HG03439 (cell line): ENCODE measurements around the gene ASTN2.
A peak's percentile ranks its signal among the peaks of the same experiment; 100 is the strongest.

Experiments used
- ATAC-seq: cut with Tn5 transposase; IDR thresholded peaks from one replicate; pipeline ENCODE4 v1.9.1; 2021; ENCODE audit warnings: mild to moderate bottlenecking, moderate library complexity; ENCODE audit not compliant: unreplicated experiment

The ASTN2 gene

DNA sequence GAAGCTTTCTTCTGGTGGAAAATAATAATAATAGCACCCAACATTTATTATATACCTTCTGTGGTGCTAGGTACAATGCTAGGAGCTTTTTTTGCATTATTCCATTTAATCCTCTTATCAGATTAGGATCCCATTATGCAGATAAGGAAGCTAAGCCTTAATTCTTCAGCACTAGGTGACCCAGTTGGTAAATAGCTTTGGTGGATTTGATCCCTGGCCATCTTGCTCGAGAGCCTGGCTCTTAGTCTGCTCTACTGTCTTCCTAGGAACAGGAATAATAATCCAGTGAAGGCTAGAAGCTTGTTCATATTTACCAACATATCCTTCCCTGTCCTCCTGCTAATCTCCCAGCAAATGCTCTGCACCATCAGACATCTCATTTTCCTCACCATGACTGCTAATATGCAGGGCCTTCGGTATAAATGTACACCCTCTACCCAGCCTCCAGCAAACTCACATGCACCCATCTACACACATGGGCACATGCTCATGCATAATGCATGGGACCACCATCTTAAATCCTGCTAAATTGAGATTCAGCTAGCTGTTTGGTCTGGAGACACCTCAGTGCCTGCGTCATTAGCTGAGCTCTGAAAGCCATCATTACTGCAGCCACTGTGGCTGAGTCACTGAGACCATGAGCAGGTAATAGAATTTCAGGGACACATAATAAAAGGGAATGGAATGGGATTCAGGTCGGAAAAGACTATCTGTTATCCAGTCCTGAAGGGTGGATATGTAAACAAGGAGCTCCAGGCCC is 640.3 kb downstream of the ASTN2 start:
- ATAC-seq: no peak

DNA sequence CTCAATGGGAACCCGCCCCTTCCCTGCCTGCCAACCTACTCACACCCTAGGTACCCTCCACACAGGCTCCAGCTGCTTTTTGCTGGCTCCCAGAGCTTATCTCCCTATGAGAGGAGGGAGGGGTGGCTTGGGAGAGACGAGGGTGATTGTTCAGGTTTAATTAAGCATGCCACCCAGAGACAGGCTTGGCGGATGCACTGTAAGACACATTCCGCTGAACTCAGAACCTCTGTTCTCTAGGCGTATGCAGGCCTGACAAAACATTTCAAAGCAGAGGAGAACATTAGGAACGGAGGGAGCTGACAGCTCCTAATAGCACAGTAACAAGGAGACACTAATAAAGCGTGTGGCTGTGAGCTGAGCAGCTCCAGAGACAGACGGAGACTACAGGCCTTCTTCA is 647.6 kb downstream of the ASTN2 start:
- no peak for ATAC-seq

DNA sequence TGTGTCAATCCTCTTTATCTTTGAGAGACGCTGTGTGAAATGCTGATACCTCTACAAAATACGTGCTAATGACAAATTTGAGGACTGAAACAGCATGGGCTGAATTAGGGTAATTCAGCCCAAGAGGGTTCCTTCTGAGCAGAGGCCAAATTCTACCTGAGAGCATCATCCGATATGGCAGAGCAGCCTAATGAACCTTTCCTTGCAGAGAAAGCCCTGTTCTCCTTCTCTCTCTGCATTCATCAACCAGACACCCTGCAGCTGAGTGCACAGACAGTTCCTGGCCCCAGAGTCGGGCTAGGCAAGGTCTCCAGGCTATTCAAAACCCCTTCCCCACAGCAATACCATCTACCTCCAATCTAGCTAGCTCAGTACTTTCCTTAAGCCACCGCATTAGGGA is 649.8 kb downstream of the ASTN2 start:
- ATAC-seq: no peak

DNA sequence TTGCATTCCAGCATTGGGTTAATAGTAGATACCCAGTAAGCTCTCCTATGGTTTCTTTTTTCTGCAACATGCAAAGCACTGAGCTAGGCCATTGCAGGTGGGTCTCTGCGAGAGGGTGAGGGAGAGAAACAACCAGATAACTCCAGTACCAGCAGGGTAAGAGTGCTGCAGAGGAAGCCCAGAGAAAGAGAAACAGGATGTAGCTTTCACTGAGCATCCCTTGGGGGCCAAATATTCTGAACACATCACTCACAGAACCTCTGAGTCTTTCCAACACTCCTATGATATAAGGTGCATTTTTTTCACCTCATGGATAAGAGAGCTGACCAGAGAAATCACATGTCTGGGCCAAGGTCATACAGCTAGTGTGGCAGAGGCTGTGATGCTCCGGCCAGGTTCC is 651.1 kb downstream of the ASTN2 start:
- ATAC-seq: no peak

DNA sequence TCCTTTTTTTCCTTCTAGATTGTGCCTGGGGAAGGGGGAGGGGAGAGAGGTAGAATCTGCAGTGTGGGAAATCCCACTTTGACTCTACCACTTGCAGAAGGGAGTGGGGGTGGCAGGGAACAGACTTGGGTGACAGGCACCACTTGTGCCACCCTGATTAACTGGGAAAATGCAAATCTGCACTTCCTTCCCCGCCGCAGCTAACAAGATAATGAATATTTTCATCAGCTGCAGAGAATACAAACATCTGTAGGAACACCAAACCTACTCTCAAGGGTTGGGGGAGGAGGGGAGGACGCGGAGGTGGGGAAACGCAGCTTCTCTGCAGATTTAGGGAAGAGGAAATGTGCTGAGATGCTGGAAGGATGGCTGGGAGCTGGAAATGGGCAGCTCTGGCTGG is 654.2 kb downstream of the ASTN2 start:
- no peak for ATAC-seq

DNA sequence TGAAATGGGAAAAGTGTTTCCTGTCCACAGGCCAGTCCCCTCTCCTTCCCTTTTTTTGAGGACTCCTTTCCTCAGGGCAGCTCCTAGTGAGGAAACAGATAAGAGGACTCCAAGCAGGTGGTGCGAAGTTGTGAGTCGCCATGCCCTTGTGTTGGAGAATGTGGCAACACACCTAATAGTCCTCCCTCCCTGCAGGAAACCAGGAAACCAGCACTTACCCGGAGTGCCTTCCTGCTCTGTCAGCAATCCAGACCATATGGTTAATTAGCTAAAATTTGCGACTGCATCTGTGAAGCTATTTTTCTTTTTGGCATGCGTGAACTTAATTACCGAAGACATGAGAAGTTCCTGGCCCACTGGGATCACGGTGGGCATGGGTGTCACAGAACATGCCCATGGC is 657.8 kb downstream of the ASTN2 start:
- no peak for ATAC-seq

DNA sequence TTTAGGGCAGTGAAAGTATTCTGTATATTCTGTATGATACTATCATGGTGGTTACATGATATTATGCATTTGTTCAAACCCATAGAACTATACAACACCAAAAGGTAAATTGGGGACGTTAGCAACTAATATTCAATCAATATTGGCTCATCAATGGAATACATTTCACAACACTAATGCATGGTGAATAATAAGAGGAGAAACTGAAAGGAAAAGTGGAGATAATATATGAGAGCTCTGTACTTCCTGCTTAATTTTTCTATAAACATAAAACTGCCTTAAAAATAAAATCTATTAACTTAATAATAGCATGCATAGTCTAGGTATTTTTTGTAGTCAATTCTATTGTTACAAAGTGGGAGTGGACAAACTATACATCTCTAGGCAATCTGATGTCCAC is 661.5 kb downstream of the ASTN2 start:
- no peak for ATAC-seq

DNA sequence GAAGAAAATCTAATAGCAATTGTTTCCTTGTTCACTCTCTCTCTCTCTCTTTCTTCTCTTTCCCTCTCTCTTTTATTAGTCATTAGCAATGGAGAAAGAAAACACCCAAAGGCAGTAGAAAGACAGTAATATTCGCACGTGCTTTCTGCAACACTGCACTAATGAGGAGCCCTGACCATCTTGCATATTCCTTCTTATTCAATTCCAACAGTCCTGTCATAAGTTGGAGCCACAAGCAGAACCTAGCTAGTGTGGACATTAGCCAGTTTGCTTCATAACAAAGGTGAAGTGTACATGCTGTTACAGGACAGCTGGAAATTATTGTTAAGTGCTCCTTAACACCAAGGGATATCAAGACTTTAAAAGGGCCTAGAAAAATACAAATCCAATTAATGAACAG is 664.3 kb downstream of the ASTN2 start:
- no peak for ATAC-seq

DNA sequence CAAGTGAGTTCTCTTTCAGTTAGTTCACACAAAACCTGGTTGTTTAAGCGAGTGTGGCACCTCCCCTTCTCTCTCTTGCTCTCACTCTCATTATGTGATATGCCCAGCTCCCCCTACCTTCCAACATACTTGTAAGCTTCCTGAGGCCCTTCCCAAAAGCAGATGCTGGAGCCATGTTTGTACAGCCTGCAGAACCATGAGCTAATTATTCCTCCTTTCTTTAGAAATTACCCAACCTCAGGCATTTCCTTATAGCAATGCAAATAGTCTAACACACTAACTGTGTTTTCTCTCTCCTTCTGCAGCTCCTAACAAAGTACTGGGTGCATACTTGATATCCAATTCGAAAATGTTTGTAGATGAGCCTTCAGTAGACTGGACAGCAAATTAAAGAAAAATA is 665.1 kb downstream of the ASTN2 start:
- ATAC-seq: no peak

DNA sequence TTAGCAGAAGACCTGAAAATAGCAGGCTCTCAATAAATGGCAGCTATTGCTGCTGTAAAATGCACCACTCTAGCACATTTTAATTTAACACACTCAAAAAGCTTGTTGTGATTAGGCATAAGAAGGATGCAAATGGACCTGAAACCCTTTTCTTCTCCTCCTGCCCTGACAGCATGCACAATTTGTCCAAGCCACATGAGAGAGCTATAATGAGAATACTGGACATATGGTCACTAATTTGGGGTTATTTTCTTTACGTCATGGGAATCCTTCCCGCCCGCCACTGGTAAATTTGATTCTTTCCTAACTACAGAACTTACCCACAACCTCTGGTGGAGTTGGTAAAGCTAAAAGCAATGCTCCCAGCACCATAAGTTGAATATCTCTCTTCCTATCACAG is 665.7 kb downstream of the ASTN2 start:
- no peak for ATAC-seq

DNA sequence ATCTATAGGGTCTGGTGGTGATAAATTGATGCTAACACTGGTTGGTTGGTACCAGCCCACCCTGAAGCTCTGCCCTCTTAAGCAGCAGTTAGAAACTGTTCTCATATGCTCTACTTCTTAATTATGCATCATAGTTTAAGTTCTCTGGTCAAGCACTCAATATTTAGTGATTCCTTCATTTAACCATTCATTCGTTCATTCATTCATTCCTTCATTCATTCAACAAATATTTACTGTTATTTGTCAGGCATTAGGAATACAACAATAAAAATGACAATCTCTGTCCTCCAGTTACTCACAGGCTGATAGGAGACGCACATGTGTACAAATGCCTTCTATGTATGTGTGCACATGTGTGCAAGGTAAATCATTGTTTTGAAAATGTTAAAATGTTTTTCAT is 673.1 kb downstream of the ASTN2 start:
- ATAC-seq: no peak

DNA sequence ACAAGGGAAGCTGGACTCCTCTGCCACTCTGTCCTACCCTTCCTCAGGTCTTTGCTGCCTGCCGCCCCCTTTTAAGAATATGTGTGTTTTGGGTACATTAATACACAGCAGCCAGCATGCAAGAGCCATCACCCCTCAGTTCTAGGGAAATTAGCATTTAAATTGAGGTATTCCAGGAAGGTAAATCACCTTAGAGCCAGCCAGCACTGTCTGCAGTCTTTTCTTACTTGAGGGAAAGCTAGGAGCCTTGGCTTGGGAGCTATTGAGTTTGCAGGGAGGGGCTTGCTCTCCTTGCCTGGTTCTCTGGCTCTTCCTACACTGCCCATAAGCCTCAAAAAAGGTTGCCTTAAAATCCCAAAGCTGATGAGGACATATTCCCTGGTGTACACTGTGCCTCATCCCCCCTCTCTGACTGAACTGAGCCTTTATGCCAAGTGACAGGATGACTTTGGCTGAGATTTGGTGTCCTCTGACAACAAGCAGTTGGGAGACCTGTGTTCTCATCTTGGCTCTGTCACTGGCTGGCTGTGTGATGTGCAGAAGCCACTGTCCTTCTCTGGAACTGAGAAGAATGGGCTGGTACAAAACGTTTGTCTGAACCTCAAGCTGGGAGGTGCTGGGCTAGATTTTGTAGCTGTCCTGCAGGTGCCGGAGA is 673.6 kb downstream of the ASTN2 start:
- no peak for ATAC-seq

DNA sequence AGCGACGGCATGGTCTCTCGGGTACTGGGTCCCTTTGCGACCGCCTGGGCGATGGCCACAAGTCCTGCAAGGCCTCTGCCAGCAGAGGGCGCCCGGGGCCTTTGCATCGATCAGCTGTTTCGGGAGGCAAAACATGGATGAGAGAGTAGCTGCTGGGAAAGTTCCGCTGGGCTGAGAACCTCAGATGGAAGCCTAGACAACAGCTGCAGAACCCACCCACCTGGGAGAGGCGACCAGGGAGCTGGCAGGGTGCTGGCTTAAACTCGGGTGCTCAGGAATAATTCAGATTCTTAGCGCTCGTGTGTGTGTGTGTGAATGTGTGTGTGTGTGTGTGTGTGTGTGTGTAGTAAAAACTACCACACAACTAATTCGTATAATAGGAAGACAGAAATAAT is 677.7 kb downstream of the ASTN2 start:
- ATAC-seq: peak; percentile 67

DNA sequence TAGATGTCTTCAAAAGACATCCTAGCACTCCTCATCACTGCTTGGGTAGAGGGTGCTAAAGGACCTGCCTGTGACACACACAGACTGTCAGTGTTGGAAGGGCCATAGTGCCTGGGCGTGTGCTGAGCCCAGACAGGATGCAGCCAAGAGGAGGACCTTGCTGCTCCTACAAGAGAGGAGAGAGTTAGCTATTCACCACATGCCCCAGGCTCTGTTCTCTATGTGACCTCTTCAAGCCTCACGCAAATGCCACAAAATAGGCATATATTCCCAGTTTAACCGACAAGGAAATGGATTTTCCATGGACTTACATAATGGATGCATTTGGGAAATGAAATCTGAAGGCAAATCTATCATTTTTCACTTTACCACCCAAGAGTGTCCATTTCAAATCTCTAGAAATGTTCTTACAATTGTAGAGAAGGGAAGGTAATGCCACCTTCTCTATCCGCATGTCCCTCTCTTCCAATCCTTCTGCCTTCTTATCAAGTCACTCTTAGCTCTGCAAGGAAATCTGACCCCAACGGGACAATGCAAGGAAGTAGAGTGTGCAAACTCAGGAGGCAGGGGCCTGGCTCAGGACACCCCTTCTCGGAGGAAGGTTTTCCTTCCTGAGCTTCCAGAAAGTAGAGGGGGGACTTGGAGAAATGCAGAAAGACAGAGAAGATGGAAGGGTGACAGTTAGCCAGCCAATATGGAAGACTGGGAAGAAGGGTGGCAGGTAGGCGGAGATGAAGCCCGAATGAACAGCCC is 678.3 kb downstream of the ASTN2 start:
- no peak for ATAC-seq

DNA sequence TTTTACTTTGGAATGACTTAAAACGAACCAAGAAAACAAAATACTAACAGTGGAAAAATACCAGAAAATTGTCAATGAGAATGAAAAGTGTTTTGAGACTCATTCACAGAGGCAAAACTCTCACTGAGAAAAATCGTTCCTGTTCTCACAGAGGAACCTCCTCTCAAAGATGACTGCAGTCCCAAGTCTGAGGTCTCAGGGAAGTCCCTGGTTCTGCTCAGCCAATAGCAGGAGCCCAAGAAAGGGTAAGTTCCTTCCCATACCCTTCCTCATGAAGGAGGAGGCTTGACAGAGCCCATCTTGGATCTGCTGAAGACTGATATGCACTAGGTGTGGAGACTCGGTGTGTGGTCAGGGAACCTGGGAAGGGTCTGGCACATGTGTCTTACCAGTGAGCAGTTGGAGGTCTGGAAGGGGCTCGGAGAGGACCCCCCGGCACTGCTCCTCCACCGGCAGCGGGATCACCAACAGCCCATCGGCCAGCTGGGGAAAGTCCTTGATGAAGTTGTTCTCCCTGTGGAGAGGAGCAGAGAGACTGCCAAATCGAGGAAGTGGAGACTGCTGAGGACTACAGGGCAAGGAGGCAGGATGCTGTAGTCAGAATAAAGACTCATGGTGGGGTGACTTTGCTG is 681.7 kb downstream of the ASTN2 start:
- ATAC-seq: no peak

DNA sequence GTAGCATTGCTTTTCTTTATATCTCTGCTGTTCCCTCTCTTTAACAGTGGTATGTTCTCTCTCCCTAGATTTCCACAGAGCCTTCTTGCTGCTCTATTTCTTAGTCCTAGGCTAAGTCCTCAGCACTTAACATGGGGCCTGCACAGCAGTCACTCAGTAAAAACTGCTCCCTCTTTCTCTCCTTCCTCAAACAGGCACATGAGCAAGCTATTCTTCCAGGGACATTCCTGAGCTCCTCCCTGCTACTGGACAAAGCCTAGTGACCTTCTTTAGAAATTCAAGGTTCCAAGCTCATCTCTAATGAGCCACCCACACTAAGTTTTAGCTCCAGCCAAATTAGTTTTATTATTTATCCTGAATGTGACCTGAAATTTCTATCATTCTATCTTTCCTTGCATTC is 688.3 kb downstream of the ASTN2 start:
- no peak for ATAC-seq

DNA sequence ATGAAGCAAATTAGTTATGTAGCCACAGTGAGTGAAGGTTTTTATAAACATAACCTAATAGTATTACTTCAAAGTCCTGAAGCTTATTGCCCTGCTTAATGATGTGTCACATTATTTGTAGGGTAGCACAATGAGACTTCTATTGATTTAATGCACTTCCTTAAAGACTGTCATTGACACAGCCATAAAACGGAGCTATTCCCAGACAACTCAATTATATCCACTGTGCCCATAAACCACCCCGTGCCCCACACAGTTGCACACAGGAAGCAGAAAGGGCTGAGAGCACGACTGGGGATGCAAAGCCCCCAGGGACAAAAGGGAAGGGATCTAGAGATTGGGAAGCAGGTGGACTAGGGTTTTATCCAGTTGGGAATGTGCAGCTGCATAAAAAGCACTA is 690.7 kb downstream of the ASTN2 start:
- no peak for ATAC-seq

DNA sequence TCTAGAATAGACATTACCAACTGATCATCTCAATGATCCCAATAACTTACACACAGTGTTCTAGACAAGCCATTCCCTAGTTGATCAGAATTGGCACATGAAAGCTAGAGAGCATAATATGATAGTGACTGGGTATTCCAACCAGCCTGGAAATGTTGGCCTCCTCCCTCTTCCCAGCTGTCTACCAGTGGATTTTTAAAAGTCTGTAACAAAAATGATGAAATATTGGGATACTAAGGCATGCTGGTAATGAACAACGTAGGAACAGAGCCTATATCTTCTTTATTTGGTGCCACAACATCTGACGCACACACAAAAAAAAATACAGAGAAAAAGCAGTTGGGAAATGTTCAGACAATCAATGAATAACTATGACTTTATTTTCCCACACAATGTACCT is 692.9 kb downstream of the ASTN2 start:
- no peak for ATAC-seq

DNA sequence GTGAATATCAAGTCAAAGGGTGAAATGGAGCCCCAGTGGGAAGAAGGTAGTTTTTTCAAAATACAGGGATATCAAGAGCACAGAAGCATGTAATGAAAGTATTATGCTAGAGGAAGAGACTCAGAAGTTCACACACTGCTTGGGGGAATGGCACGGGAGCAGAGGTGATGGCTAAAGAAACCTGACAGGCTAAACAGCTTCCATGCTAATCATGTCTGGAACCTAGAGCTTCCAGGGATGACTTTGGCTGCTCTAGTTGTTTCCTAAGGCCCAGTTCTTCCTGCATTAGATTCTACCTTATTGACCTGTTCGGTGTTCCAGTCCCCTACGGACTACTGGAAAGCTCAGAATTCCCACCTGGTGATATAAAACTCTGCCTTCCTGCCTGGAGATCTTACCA is 693.4 kb downstream of the ASTN2 start:
- no peak for ATAC-seq

DNA sequence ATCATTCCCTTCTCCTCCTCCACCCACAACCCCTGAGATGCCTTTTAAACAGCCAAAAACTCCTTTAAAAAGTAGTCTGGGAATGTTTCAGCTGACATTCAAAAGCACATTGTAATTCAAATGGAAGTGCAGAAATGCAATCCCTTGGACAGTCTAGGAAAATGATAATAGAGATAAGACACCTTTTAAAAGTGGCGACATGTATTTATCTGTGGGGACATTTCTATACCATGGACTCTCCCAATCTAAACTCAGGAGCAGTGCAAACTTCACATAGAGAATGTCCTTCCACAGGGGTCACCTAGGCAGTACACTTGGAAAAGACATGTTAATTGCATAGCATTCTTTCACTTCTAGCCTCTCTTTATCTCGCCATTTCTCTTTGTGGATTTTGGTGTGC is 694.7 kb downstream of the ASTN2 start:
- ATAC-seq: no peak

DNA sequence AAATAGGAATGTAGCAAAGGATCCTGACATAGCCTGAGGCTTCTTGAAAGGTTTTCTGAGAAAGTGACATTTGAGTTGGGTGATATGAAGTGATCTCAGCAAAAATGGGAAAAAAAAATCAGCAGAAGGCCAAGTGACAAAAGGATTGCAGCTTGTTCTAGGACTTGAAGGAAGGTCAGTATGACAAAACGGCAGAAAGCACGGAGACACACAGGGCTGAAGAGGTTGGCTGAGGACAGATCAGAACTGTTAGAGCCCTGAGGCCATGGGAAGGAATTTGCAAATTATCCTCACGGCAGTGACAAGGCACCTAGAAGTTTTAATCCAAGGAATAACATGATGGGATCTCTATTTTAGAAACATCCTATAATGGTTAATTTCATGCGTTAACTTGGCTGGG is 696.7 kb downstream of the ASTN2 start:
- ATAC-seq: no peak

DNA sequence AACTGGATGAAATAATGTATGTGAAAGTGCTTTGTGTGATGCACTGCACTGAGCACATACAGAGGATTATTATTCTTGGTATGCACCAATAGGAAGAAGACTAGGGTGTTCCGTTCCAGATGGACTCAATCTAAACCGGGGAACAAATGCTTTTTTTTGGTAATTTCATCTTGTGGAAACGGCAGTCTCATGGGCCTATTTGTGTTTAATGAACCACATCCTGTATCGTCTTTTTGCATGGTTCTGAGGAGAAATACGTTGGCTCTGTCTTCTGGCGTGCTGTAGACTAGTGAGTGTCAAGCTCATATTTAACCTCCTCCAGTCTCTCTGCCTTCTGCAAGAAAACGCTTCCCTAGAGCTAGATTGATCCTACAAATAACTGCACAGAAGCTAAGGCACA is 697.7 kb downstream of the ASTN2 start:
- no peak for ATAC-seq
